ENCODE results near the gene ZNF789.

The ZNF789 gene

DNA sequence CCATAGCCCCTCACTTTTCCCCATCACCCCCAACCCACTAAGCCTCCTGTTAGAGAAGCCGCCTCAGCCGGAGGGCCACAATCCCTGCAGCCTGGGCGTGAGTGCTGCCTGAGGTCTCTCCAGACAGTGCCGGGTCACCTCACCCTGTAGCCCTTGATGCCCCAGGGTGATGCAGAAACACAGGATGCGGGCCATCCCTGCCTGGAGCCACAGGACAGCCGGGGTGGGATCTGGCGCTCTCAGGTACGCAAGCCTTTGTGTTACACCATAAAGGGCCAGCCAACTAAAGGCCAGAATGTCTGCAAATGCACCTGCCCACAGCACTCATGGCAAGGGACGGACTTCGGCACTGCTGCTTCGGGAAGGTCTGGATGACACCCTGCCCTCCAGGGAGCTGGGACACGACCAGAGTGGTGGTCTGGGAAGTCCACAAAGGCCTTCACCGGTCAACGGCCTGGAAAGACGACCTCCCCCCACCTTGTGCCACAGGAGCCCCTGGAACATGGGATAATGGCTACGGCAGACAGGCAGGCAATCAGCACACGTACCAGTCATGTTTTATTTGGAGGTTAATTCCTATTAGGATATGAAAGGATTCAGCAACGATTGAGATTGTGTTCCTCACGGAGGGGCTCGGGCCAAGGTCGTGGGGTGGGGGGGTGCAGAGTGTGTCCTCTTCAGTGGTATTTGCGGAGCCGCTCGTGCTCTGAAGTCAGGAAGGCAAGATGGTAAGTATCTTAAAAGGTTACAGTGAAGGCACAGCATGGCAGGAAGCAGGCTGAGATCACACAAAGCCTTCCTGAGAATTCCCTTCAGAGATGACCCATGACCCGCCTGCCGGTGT lies 14.8 kb upstream of the ZNF789 start:
- ATAC-seq (ENCODE audit: low read depth): no peak
- Histone ChIP-seq H3K4me1 (ENCODE audit: insufficient read depth, poor library complexity, severe bottlenecking) (no peaks in the 10 kb centered on the region), H3K9me3 (ENCODE audit: severe bottlenecking) (no peaks in the 10 kb centered on the region), H3K27me3 (ENCODE audit: insufficient read depth, poor library complexity, severe bottlenecking) (no peaks in the 10 kb centered on the region), H3K36me3 (ENCODE audit: low read depth) (peaks cover 86% of the 10 kb centered on the region), H3K27ac (ENCODE audit: poor library complexity, severe bottlenecking) (no peak overlapping the region), H3K4me3 (ENCODE audit: severe bottlenecking) (no peak overlapping the region)
- DNase-seq (ENCODE audit: low spot score): no peak
- TF ChIP-seq, protein P1, sequence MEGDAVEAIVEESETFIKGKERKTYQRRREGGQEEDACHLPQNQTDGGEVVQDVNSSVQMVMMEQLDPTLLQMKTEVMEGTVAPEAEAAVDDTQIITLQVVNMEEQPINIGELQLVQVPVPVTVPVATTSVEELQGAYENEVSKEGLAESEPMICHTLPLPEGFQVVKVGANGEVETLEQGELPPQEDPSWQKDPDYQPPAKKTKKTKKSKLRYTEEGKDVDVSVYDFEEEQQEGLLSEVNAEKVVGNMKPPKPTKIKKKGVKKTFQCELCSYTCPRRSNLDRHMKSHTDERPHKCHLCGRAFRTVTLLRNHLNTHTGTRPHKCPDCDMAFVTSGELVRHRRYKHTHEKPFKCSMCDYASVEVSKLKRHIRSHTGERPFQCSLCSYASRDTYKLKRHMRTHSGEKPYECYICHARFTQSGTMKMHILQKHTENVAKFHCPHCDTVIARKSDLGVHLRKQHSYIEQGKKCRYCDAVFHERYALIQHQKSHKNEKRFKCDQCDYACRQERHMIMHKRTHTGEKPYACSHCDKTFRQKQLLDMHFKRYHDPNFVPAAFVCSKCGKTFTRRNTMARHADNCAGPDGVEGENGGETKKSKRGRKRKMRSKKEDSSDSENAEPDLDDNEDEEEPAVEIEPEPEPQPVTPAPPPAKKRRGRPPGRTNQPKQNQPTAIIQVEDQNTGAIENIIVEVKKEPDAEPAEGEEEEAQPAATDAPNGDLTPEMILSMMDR (IDR thresholded peaks at IDR 0.05; ENCODE audit: poor library complexity, severe bottlenecking): no peak

DNA sequence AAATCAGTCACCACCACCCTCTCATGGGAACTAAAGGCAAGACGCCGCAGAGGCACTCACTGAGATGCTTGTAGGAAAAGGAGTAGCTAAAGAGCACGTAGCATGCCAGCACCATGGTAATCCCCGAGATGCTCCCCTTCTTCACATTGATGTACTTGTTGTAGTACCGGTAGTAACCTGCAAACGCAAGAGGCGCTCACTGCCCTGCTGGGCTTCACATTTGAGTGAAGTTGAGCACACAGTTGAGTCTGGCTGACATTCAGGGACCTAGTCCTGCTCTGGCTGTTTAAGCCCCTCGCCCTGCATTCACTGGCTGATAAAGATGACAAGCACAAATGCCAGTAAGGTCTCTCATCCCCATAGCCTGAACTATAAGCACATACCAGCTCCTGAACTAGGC lies 13.6 kb upstream of the ZNF789 start:
- no peak overlapping the region for H3K27ac ChIP-seq (ENCODE audit: poor library complexity, severe bottlenecking)
- TF ChIP-seq, protein P1 (IDR thresholded peaks at IDR 0.05; ENCODE audit: poor library complexity, severe bottlenecking): peak; percentile 27
- no peak overlapping the region for H3K4me3 ChIP-seq (ENCODE audit: severe bottlenecking)
- no peaks in the 10 kb centered on the region for H3K4me1 ChIP-seq (ENCODE audit: insufficient read depth, poor library complexity, severe bottlenecking)
- DNase-seq (ENCODE audit: low spot score) (no peak), ATAC-seq (ENCODE audit: low read depth) (peak; percentile 38; the same call in 1 of the 3 replicates)
- peaks cover 87% of the 10 kb centered on the region for H3K36me3 ChIP-seq (ENCODE audit: low read depth)
- no peaks in the 10 kb centered on the region for H3K9me3 ChIP-seq (ENCODE audit: severe bottlenecking)
- no peaks in the 10 kb centered on the region for H3K27me3 ChIP-seq (ENCODE audit: insufficient read depth, poor library complexity, severe bottlenecking)

DNA sequence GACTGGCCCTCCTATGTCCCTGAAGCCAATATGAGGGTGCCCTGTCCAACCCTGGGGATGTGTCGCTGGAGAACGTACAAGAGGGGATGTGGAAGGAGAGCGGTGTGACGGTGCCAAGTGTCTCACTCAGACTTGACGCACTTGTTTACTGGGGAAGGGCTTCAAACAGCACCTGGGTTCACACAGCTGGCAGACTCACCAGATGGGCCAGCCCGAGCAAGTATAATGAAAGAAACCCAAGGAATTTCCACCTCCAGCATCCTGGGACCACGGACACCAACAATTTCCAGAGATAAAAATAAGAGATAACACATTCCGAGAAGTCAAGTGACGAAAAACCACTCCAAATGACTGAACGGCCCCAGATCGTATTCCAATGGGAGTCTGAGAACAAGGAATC lies 12.0 kb upstream of the ZNF789 start:
- DNase-seq (ENCODE audit: low spot score) (no peak), ATAC-seq (ENCODE audit: low read depth) (no peak)
- Histone ChIP-seq H3K27me3 (ENCODE audit: insufficient read depth, poor library complexity, severe bottlenecking) (no peaks in the 10 kb centered on the region), H3K36me3 (ENCODE audit: low read depth) (peaks cover 78% of the 10 kb centered on the region), H3K4me3 (ENCODE audit: severe bottlenecking) (no peak overlapping the region), H3K4me1 (ENCODE audit: insufficient read depth, poor library complexity, severe bottlenecking) (no peaks in the 10 kb centered on the region), H3K27ac (ENCODE audit: poor library complexity, severe bottlenecking) (no peak overlapping the region), H3K9me3 (ENCODE audit: severe bottlenecking) (no peaks in the 10 kb centered on the region)
- TF ChIP-seq, protein P1 (IDR thresholded peaks at IDR 0.05; ENCODE audit: poor library complexity, severe bottlenecking): no peak

DNA sequence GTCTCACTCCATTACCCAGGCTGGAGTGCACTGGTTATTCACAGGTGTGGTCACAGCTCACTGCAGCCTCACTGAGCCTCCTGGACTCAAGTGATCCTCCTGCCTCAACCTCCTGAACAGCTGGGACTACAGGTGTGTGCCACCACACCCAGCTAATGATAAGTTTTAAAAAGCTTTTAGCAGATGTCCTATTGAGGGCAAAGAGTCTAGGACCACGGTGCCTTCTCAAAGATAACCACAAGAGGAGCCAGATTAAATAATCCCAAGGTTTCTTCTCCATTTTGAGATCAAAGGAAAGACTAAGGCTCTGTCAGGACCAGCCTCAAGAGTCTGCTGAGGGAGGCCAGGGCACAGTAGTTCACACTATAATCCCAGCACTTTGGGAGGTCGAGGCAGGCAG lies 11.5 kb upstream of the ZNF789 start:
- no peaks in the 10 kb centered on the region for H3K9me3 ChIP-seq (ENCODE audit: severe bottlenecking)
- H3K4me3 ChIP-seq (ENCODE audit: severe bottlenecking): no peak overlapping the region
- no peak for ATAC-seq (ENCODE audit: low read depth)
- H3K4me1 ChIP-seq (ENCODE audit: insufficient read depth, poor library complexity, severe bottlenecking): no peaks in the 10 kb centered on the region
- H3K27me3 ChIP-seq (ENCODE audit: insufficient read depth, poor library complexity, severe bottlenecking): no peaks in the 10 kb centered on the region
- TF ChIP-seq, protein P1 (IDR thresholded peaks at IDR 0.05; ENCODE audit: poor library complexity, severe bottlenecking): no peak
- no peak overlapping the region for H3K27ac ChIP-seq (ENCODE audit: poor library complexity, severe bottlenecking)
- DNase-seq (ENCODE audit: low spot score): no peak
- peaks cover 73% of the 10 kb centered on the region for H3K36me3 ChIP-seq (ENCODE audit: low read depth)

DNA sequence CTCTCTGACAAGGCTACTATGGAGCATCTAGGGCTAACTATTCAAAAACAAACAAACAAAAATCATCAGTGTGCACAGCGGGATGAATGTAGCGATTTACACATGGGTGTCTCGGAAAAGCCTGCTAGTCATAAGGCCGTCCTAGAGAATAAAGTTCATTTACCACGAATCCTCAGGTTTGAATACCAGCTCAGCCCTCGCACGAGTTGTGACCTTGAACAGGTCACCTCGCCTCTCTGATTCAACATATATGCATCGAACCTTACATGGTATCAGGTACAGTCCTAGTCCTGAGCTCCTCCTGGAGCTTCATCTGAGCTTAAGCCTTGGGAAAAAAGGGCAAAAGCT lies 7.3 kb upstream of the ZNF789 start:
- no peaks in the 10 kb centered on the region for H3K9me3 ChIP-seq (ENCODE audit: severe bottlenecking)
- no peaks in the 10 kb centered on the region for H3K4me1 ChIP-seq (ENCODE audit: insufficient read depth, poor library complexity, severe bottlenecking)
- H3K36me3 ChIP-seq (ENCODE audit: low read depth): peaks cover 39% of the 10 kb centered on the region
- H3K27ac ChIP-seq (ENCODE audit: poor library complexity, severe bottlenecking): peak overlapping the region; percentile 62
- TF ChIP-seq, protein P1 (IDR thresholded peaks at IDR 0.05; ENCODE audit: poor library complexity, severe bottlenecking): no peak
- no peaks in the 10 kb centered on the region for H3K27me3 ChIP-seq (ENCODE audit: insufficient read depth, poor library complexity, severe bottlenecking)
- ATAC-seq (ENCODE audit: low read depth): peak; percentile 18; the same call in 2 of the 3 replicates
- no peak for DNase-seq (ENCODE audit: low spot score)
- peak overlapping the region; percentile 54 for H3K4me3 ChIP-seq (ENCODE audit: severe bottlenecking)
